ENCODE results near the gene LY9. TPM values are rescaled to one million over a fixed set of nuclear protein-coding genes. Genes with fewer than 3 reads are reported as not detected.

The LY9 gene
- total and polyA plus RNA-seq, 2 of the 13 experiments (the other 11 are each of a cell fraction or from before 2014, with no cell fraction given) = not detected

DNA sequence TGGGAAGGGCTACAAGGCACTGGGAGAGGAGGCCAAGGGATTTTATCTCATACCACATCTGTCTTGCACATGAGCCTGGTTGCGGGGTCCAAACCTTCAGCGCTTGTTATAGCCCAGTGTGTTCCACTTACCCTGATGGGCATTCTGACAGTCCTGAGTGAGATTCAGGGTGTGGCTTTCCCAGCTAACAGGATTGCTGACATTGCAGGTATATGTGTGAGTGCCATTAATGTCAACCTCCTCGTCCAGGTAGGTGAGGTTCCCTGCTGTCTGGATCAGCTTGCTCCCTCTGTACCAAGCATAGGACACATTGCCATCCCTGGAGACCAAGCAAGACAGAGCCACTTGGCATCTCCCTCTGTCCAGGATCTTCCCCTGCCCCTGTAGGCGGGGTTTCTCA is 45.1 kb downstream of the LY9 start:
- H3K9me3 ChIP-seq (ENCODE audit: low read length) = no peaks in the 10 kb centered on the region
- DNase-seq (ENCODE audit: low spot score) (no peak), ATAC-seq (no peak), FAIRE-seq (no peak)
- H3K4me1 ChIP-seq (ENCODE audit: insufficient read depth, low read length) = no peaks in the 10 kb centered on the region
- no peak overlapping the region for H3K4me3 ChIP-seq (replicated peaks in 1 of 3; ENCODE audit: insufficient read depth in 1 of 3, low read depth in 2 of 3, low read length in 3 of 3)
- no peaks in the 10 kb centered on the region for H3K36me3 ChIP-seq (replicated peaks in 1 of 2; ENCODE audit: control insufficient read depth in 1 of 2, insufficient read depth in 2 of 2, low read length in 2 of 2)
- no peak overlapping the region for H3K4me2 ChIP-seq (ENCODE audit: low read depth, low read length)
- TF ChIP-seq JUNB (CRISPR knock-in tag; IDR thresholded peaks at IDR 0.05; ENCODE audit: borderline replicate concordance) (no peak), MEF2D (CRISPR knock-in tag; IDR thresholded peaks at IDR 0.05) (no peak), MAFF (IDR thresholded peaks at IDR 0.05; ENCODE audit: low read depth, low read length) (peak; percentile 38; the same call in 1 of the 2 replicates), ZNF343 (CRISPR knock-in tag; IDR thresholded peaks at IDR 0.05) (no peak), MAFK (conservative IDR thresholded peaks at IDR 0.05 in 1 of 2, IDR thresholded peaks at IDR 0.05 in 1 of 2; ENCODE audit: low read length in 2 of 2) (peak; percentile 41 to 60; a peak in 3 of 4 replicates), HNF4A (CRISPR knock-in tag; IDR thresholded peaks at IDR 0.05) (no peak), ZNF609 (CRISPR knock-in tag; IDR thresholded peaks at IDR 0.05; ENCODE audit: borderline replicate concordance) (no peak), ZNF781 (CRISPR knock-in tag; IDR thresholded peaks at IDR 0.05; ENCODE audit: borderline replicate concordance, not compliant biosample characterization) (no peak), SRSF1 (optimal IDR thresholded peaks at IDR 0.05; ENCODE audit: low read depth, low read length) (no peak)
- TF ChIP-seq, protein P1, sequence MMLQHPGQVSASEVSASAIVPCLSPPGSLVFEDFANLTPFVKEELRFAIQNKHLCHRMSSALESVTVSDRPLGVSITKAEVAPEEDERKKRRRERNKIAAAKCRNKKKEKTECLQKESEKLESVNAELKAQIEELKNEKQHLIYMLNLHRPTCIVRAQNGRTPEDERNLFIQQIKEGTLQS (CRISPR knock-in tag; IDR thresholded peaks at IDR 0.05) = no peak
- ChIA-PET POLR2A (no interaction called here), CTCF (ENCODE audit: low intra/inter-chr PET ratio, low total read pairs) (no interaction called here)
- no TSS peak for BruUV-seq (replicated peaks)
- WGBS (ENCODE audit: low lambda C conversion rate) = 49% methylated on average over 4 of the region's 4 CpGs
- no peak overlapping the region for H3K9ac ChIP-seq (ENCODE audit: insufficient read depth, low read depth, low read length)
- no peaks in the 10 kb centered on the region; a peak in 2 of 5 replicates for H3K27me3 ChIP-seq (ENCODE audit: control insufficient read depth in 1 of 2, insufficient read depth in 2 of 2, low read length in 2 of 2)
- H3K79me2 ChIP-seq (ENCODE audit: insufficient read depth, low read length) = no peaks in the 10 kb centered on the region
- intact Hi-C loops (cut with micrococcal nuclease; ENCODE audit: unreplicated experiment) (no loop called here), in situ Hi-C loops (cut with HindIII; ENCODE audit: extremely low pct_ligation_motif_present, low pct_unique_long_range_greater_than_20kb) (no loop called here)
- no peak overlapping the region for H2AFZ ChIP-seq (ENCODE audit: low read length)
- no peak overlapping the region for H3K27ac ChIP-seq (ENCODE audit: extremely low read length, insufficient read depth, low read length)
- no peaks in the 10 kb centered on the region for H4K20me1 ChIP-seq (ENCODE audit: insufficient read depth, low read length)

All from HepG2 (cell line).